Measurements from ENCODE around the gene CRB3.

The CRB3 gene

GRCh38 chr19:6464070-6464873 is at the start of gene CRB3:
Gene CRB3, plus strand, starts transcription at chr19:6464271. Its CDS starts 431 bp downstream, at chr19:6464702.
- POLR2A ChIA-PET: interaction anchor here (2.0 kb wide), 1 partner anchor 66 kb away, joined by 4 read pairs; the partner anchor contains the start of gene TNFSF9
- CTCF ChIA-PET: interaction anchor here (1.0 kb wide), 1 partner anchor 17 kb away, joined by 4 read pairs; the partner anchor contains the start of gene DENND1C
- no peak for TF ChIP-seq CTCF (IDR thresholded peaks at IDR 0.05; ENCODE audit: control extremely low read depth, extremely low read depth, low read depth, missing control alignments)
- no peak for DNase-seq (ENCODE audit: extremely low spot score)

GRCh38 chr19:6414793-6415590 is 49.1 kb upstream of the CRB3 start:
- TF ChIP-seq CTCF (IDR thresholded peaks at IDR 0.05; ENCODE audit: control extremely low read depth, extremely low read depth, low read depth, missing control alignments): no peak
- POLR2A ChIA-PET: no interaction called here
- CTCF ChIA-PET: no interaction called here
- DNase-seq (ENCODE audit: extremely low spot score): no peak

- CTCF ChIA-PET: no interaction called here
- no peak for TF ChIP-seq CTCF (IDR thresholded peaks at IDR 0.05; ENCODE audit: control extremely low read depth, extremely low read depth, low read depth, missing control alignments)
- POLR2A ChIA-PET: no interaction called here
- DNase-seq (ENCODE audit: extremely low spot score): no peak
Observed at GRCh38 chr19:6415591-6416190, 48.4 kb upstream of the CRB3 start.

GRCh38 chr19:6416658-6417405 is 47.2 kb upstream of the CRB3 start:
- no peak for DNase-seq (ENCODE audit: extremely low spot score)
- ChIA-PET CTCF (no interaction called here), POLR2A (no interaction called here)
- no peak for TF ChIP-seq CTCF (IDR thresholded peaks at IDR 0.05; ENCODE audit: control extremely low read depth, extremely low read depth, low read depth, missing control alignments)

- no peak for DNase-seq (ENCODE audit: extremely low spot score)
- no peak for TF ChIP-seq CTCF (IDR thresholded peaks at IDR 0.05; ENCODE audit: control extremely low read depth, extremely low read depth, low read depth, missing control alignments)
- ChIA-PET CTCF (no interaction called here), POLR2A (no interaction called here)
Observed at GRCh38 chr19:6417713-6418561, 46.1 kb upstream of the CRB3 start.
